NOMO-1 treated with DMSO at 0.1 percent for 48 hours (cell line): ENCODE results near the gene CD4.
"Not testable (repeated sequence)": the region's sequence is repeated elsewhere in the genome, so short reads cannot be mapped to it uniquely, and the experiment has no call there.

Source experiments
- DNase-seq: peaks from one replicate; lab custom pipeline; 2025; ENCODE audit not compliant: unreplicated experiment; lab: John Stamatoyannopoulos, UW

CD4 gene

DNA sequence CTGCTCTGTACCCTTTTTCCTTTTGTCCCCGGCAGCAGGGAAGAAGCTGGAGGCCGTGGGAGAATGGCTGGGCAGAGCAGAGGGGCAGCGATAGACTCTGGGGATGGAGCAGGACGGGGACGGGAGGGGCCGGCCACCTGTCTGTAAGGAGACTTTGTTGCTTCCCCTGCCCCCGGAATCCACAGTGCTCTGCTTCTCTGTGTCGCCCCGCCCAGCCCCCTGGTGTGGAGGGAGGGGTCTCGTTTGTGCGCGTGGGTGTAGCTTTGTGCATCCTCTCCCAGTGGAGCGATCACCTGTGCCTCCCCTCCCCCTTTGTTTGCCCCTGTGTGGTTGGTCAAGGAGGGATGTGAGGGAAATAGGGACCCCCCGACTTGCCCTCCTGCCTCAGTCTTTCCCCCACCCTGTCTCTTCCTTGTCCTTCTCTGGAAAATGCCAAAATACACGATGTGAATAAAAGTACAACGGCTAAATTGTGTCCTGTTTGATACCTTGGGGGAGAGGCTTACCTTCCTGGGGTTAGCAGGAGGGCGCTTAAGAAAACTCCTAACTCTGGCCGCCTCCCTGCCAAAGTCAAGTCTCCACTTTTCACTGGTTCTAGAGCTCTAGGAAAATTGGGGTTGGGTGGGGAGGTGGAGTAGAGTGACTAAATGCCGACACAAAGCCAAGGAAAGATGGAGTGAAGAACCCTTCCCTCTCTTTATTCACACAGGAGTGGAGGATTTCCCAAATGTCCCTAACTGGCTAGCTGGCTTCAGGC is 77.0 kb downstream of the CD4 start:
- no peak for DNase-seq

DNA sequence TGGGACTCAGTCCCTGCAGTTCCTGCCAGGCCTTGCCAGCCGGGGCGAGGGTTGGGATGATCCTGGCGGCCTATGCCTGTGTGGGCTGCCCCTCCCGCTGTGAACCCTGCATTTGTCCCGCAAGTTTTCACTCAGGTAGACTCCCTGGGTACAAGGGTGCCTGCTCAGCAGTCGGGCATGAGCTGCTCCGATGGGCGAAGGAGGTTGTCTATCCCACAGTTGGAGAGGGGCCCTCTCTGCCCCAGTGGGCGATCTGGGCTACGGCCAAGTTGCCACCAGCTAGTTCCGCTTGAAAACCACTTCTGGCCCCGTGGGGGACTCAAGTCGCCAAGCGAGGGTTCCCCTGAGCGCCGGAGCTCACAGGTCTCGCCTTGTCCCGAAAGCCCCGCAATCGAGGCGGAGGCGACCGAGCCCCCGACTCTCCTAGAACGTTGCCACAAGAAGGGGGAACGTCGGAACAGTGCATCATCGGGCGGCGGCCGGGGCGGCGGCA is 77.6 kb downstream of the CD4 start:
- peak; percentile 69 for DNase-seq

DNA sequence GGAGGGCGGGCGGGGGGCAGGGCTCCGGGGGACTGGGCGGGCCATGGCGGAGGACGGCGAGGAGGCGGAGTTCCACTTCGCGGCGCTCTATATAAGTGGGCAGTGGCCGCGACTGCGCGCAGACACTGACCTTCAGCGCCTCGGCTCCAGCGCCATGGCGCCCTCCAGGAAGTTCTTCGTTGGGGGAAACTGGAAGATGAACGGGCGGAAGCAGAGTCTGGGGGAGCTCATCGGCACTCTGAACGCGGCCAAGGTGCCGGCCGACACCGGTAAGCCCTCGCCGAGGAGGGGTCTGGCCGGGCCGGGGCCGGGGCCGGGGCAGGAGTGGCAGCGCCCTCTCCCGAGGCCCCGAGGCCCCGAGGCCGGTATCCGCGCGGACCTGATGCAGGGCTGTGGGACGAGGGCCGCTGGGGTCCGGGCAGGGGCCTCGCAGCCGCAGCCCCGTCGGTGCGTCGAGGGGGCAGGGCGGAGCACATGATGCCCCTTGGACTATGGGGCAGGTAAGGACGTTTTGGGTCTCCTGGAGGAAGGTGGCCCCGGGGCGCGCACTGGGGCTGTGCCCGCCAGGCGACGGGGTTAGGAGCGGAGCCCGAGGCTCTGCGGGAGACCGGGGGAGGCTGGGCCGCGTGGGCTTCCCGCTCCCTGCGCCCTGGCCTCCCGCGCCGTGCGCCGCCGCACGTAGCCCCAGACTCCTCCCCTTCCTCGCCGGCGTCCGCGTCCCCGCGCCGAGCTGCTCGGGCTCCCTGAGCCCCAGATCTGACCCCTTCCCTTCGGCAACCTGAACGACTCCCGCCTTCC is 78.3 kb downstream of the CD4 start, which contains the start of gene TPI1:
TPI1 (plus strand) TSS at position 119 of the 798 bp plus-strand sequence; CDS start at position 155, 36 bp downstream.
- peak; percentile 70 for DNase-seq

DNA sequence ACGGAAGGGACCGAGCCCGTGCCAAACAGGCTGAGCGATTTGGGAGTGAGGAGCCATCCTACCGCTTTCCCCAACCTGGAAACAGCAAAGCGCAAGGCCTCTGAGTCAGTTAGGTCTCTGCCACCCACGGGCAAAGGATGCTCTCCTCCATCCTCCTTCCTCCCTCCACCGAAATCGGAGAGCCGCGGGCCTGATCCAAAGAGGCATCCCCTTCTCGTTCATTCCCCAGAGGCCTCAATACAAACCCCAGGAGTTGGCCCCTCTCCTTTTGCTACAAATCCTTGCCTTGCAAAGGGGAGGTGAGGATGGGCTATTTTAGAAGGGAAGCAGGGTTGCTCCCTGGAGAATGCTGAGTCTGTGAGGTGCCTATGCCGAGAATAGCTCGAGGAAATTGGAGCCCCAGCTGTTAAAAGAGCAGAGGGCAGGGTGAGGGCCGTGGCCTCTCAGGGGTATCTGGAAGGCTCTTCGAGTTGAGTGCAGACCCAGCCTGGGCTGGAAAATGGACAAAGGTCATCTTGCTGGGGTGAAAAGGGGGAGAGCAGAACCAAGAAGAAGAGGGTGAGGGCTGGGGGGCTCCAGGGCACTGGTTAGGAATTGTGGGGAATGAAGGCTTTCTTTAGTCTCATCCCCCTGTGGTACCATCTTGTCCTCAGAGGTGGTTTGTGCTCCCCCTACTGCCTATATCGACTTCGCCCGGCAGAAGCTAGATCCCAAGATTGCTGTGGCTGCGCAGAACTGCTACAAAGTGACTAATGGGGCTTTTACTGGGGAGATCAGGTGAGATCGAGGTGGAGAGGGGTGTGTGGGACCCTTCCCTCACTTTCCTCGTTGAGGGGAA is 79.1 kb downstream of the CD4 start:
- DNase-seq: peak; percentile 4

DNA sequence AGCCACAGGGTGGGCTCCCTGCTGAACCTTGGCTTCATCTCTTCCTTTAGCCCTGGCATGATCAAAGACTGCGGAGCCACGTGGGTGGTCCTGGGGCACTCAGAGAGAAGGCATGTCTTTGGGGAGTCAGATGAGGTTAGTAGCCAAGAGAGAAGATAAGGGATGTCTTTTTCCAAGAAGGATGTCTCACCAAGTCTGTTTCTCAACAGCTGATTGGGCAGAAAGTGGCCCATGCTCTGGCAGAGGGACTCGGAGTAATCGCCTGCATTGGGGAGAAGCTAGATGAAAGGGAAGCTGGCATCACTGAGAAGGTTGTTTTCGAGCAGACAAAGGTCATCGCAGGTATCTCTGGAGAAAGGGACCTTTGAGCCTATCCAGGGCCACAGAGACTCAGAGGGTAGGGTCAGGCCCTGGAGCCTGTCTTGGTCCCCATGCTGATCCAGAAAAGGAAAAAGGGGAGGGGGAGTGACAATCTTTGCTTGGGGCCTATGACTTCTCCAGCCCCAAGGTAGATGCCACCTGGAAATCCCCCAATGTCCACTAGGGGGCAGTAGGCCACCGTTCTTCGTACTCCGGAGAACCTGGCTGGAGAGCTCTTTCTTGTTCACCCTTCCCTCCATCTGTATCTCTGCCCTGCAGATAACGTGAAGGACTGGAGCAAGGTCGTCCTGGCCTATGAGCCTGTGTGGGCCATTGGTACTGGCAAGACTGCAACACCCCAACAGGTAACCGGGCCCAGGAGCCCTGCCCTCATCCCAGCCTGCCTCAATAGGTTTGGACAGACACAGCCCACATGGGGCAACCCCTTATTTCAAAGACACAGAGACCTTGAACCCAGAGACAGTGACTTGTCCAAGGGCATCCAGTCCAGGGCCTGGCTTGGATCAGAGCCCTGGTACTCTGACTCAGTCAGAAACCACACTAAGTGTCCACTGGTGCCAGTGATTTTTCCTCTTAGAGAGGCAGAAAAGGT is 80.0 kb downstream of the CD4 start:
- DNase-seq: peak; percentile 83

DNA sequence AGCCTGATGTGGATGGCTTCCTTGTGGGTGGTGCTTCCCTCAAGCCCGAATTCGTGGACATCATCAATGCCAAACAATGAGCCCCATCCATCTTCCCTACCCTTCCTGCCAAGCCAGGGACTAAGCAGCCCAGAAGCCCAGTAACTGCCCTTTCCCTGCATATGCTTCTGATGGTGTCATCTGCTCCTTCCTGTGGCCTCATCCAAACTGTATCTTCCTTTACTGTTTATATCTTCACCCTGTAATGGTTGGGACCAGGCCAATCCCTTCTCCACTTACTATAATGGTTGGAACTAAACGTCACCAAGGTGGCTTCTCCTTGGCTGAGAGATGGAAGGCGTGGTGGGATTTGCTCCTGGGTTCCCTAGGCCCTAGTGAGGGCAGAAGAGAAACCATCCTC is 81.0 kb downstream of the CD4 start:
- DNase-seq: not testable (repeated sequence)
